PFSK-1 (cell line): ENCODE results near the gene SORCS3.

Experiments
- FOXP2 ChIP-seq: optimal IDR thresholded peaks from 2 replicates; pipeline ENCODE3; 2011; ENCODE audit warnings: borderline replicate concordance, control low read depth, inconsistent platforms; ENCODE audit not compliant: insufficient read depth; ENCODE audit errors: extremely low read length, extremely low read depth
- POLR2AphosphoS5 ChIP-seq: IDR thresholded peaks from 2 replicates; pipeline ENCODE4 v1.6.1; 2012; ENCODE audit warnings: low read depth, mild to moderate bottlenecking, control low read depth, low read length, moderate library complexity
- REST ChIP-seq, 2 experiments: IDR thresholded peaks; 2 replicates each; pipeline versions ENCODE4 v1.6.1 to v1.8.0; 2011 to 2012; ENCODE audit warnings: low read depth in 2 of 2, low read length in 2 of 2, control low read depth in 1 of 2, inconsistent platforms in 1 of 2, mild to moderate bottlenecking in 1 of 2, moderate library complexity in 1 of 2; ENCODE audit not compliant: insufficient read depth in 1 of 2
- SIN3A ChIP-seq: IDR thresholded peaks from 2 replicates; pipeline ENCODE4 v1.6.1; 2012; ENCODE audit warnings: mild to moderate bottlenecking, low read length, moderate library complexity, borderline replicate concordance; ENCODE audit not compliant: insufficient read depth
- TAF1 ChIP-seq: IDR thresholded peaks from 2 replicates; pipeline ENCODE4 v1.6.1; 2012; ENCODE audit warnings: low read length, control low read depth, borderline replicate concordance; ENCODE audit not compliant: insufficient read depth

The SORCS3 gene

GRCh38 chr10:104777086-104777799 is 136.2 kb downstream of the SORCS3 start:
- TF ChIP-seq POLR2AphosphoS5, result no peak
- TF ChIP-seq SIN3A, result no peak
- TF ChIP-seq FOXP2, result no peak
- TF ChIP-seq TAF1, result no peak
- TF ChIP-seq REST (IDR thresholded peaks at IDR 0.05; ENCODE audit: insufficient read depth in 1 of 2, low read depth in 2 of 2, low read length in 2 of 2), result no peak

- TF ChIP-seq REST (IDR thresholded peaks at IDR 0.05; ENCODE audit: insufficient read depth in 1 of 2, low read depth in 2 of 2, low read length in 2 of 2) (no peak), TAF1 (no peak), SIN3A (no peak), POLR2AphosphoS5 (no peak), FOXP2 (no peak)
Observed at GRCh38 chr10:104778371-104778770, 137.3 kb downstream of the SORCS3 start.

GRCh38 chr10:104779701-104780100 is 138.6 kb downstream of the SORCS3 start:
- no peak for TF ChIP-seq POLR2AphosphoS5
- no peak for TF ChIP-seq REST (IDR thresholded peaks at IDR 0.05; ENCODE audit: insufficient read depth in 1 of 2, low read depth in 2 of 2, low read length in 2 of 2)
- no peak for TF ChIP-seq TAF1
- no peak for TF ChIP-seq SIN3A
- no peak for TF ChIP-seq FOXP2

- TF ChIP-seq SIN3A (no peak), POLR2AphosphoS5 (no peak), TAF1 (no peak), REST (IDR thresholded peaks at IDR 0.05; ENCODE audit: insufficient read depth in 1 of 2, low read depth in 2 of 2, low read length in 2 of 2) (no peak), FOXP2 (no peak)
Observed at GRCh38 chr10:104780165-104780564, 139.1 kb downstream of the SORCS3 start.
